Right lobe of liver (tissue), 6 donors: ENCODE data around the gene FAM174B. TPM values are rescaled to one million over a fixed set of nuclear protein-coding genes. Genes with fewer than 3 reads are reported as not detected.

Source experiments
- ATAC-seq, 4 donors: fragments of 200-7000 bp; cut with Tn5 transposase; one replicate each; pipeline ENCODE4 v1.9.1; 2020; ENCODE audit warnings: mild to moderate bottlenecking in 4 of 4, moderate library complexity in 4 of 4
- DNase-seq, 3 donors: peaks; one replicate each; pipeline ENCODE4 v3.0.0-alpha.2; 2020
- H3K27ac ChIP-seq, 3 donors: fragments of 200-600 bp; one replicate each; pipeline ENCODE4 v1.8.0; 2022
- H3K27me3 ChIP-seq, 2 donors: fragments of 200-600 bp; one replicate each; pipeline ENCODE4 v1.8.0; 2022
- H3K36me3 ChIP-seq, 4 donors: fragments of 200-600 bp; sonication (generic) in 1 of 4; one replicate each; pipeline versions ENCODE4 v1.5.1 to v1.8.0; 2017 to 2022; ENCODE audit warnings: control low read depth in 1 of 4
- H3K4me1 ChIP-seq, 4 donors: fragments of 200-600 bp; sonication (generic) in 1 of 4; one replicate each; pipeline versions ENCODE4 v1.5.1 to v1.8.0; 2017 to 2022; ENCODE audit warnings: control low read depth in 1 of 4
- H3K4me3 ChIP-seq, 3 donors: fragments of 200-600 bp; one replicate each; pipeline ENCODE4 v1.8.0; 2022
- H3K9me3 ChIP-seq, 4 donors: fragments of 200-600 bp; sonication (generic) in 1 of 4; one replicate each; pipeline versions ENCODE4 v1.5.1 to v1.8.0; 2017 to 2022; ENCODE audit warnings: control low read depth in 1 of 4
- POLR2A ChIP-seq: fragments of 450-650 bp; IDR thresholded peaks from one replicate; pipeline ENCODE4 v1.6.1; 2017; ENCODE audit warnings: antibody characterized with exemption, mild to moderate bottlenecking
- WGBS: methylation state at CpG from one replicate; pipeline ENCODE4 v1.1.6; 2018; ENCODE audit warnings: low coverage, low lambda C conversion rate; ENCODE audit not compliant: insufficient coverage; ENCODE audit errors: missing lambda C conversion rate; 5-methylcytosine and 5-hydroxymethylcytosine counted together
- intact Hi-C, 2 donors: fragments of 100-400 bp; cut with DNase I; formaldehyde crosslinking; loops; one replicate each; pipeline versions ENCODE4 v1.11.2 to v1.14.1; 2022
- total RNA-seq, 6 experiments: library from RNA; depleted of rRNA in 2 of 6; stranded (reverse); fragments of >200 nt in 2 of 6; fragmentation: NEBNext Ultra II Directional in 3 of 6; extraction: Animal tissue kit (Norgen Biotek cat#: 25700) in 3 of 6; gene quantifications; one replicate each; pipeline versions ENCODE4 v1.1.0 to v1.2.4, GENCODE V29; 2016 to 2023
- TF ChIP-seq, protein P1 (sequence below), 4 donors: fragments of 200-600 bp in 3 of 4; fragments of 450-650 bp in 1 of 4; IDR thresholded peaks; one replicate each; pipeline versions ENCODE4 v1.5.1 to v1.8.0; 2016 to 2022; ENCODE audit warnings: antibody characterized with exemption in 4 of 4, mild to moderate bottlenecking in 2 of 4
- donor health status: DM: no; HTN: yes; CAD: no.
- donor health status: DM: no; HTN: no; CAD: no.
- donor health status: DM: no; HTN: no; CAD: no.
- donor health status: DM: no; HTN: yes; CAD: no.
- donor health status: DM: no; HTN: yes; CAD: no.

FAM174B gene
- total RNA-seq, 6 experiments from 2014 or later: 2.0 to 11.9 (median 4.7) TPM

GRCh38 chr15:92612891-92613290 lies 42.7 kb downstream of the FAM174B start:
- Histone ChIP-seq H3K27me3 (no peaks in the 10 kb centered on the region), H3K4me1 (peaks cover 0 to 30% (median 16%) of the 10 kb centered on the region in 4 donors), H3K4me3 (no peak overlapping the region), H3K36me3 (no peaks in the 10 kb centered on the region), H3K9me3 (no peaks in the 10 kb centered on the region), H3K27ac (no peak overlapping the region)
- DNase-seq (no peak), ATAC-seq (no peak)
- no peak for TF ChIP-seq POLR2A
- TF ChIP-seq, protein P1, sequence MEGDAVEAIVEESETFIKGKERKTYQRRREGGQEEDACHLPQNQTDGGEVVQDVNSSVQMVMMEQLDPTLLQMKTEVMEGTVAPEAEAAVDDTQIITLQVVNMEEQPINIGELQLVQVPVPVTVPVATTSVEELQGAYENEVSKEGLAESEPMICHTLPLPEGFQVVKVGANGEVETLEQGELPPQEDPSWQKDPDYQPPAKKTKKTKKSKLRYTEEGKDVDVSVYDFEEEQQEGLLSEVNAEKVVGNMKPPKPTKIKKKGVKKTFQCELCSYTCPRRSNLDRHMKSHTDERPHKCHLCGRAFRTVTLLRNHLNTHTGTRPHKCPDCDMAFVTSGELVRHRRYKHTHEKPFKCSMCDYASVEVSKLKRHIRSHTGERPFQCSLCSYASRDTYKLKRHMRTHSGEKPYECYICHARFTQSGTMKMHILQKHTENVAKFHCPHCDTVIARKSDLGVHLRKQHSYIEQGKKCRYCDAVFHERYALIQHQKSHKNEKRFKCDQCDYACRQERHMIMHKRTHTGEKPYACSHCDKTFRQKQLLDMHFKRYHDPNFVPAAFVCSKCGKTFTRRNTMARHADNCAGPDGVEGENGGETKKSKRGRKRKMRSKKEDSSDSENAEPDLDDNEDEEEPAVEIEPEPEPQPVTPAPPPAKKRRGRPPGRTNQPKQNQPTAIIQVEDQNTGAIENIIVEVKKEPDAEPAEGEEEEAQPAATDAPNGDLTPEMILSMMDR (IDR thresholded peaks at IDR 0.05): no peak
- intact Hi-C loops: loop anchor here in 1 of 2 donors (10.0 kb wide), 1 partner anchor 52 kb away; no protein-coding TSS in a partner anchor
- 80% methylated on average over 1 of the region's 4 CpGs for WGBS

DNA sequence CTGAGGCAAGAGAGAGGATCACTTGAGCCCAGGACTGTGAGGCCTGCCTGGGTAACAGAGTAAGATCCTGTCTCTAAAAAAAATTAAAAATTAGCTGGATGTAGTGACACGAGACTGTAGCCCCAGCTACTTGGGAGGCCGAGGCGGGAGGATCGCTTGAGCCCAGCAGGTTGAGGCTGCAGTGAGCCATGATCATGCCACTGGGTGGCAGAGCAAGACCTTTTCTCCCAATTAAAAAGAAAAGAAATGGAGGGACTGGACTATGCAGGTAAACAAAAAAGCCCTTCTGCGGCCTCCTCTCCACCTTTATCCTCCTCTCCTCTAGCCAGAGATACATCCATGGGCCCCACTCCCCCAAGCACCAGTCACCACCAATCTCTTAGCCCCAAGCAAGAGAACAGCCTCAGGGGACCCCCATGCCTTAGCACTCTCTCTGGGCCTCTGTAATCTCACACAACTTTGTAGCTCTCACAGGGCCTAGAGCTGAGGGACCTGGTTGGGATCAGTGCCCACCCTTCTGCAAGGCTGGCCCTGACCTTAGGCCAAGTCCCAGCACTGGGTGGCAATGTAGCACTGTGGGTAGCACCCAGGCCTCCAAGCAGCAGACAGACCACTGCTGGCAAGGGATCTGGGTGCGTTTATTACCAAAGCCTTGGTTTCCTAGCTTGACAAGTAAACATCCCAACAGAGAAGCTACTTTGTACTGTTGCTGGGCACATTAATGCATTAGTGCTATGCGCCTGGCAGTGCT lies 43.4 kb downstream of the FAM174B start:
- no peaks in the 10 kb centered on the region for H3K27me3 ChIP-seq
- 44% methylated on average over 2 of the region's 7 CpGs for WGBS
- H3K4me3 ChIP-seq: no peak overlapping the region
- H3K9me3 ChIP-seq: no peaks in the 10 kb centered on the region
- intact Hi-C loops: loop anchor here in 1 of 2 donors (10.0 kb wide), 1 partner anchor 53 kb away; no protein-coding TSS in a partner anchor
- H3K27ac ChIP-seq: no peak overlapping the region
- no peaks in the 10 kb centered on the region for H3K36me3 ChIP-seq
- TF ChIP-seq POLR2A: no peak
- TF ChIP-seq, protein P1 (IDR thresholded peaks at IDR 0.05): peak in 2 of 4 donors; percentile 7 to 14
- peaks cover 0 to 27% (median 13%) of the 10 kb centered on the region in 4 donors for H3K4me1 ChIP-seq
- no peak for DNase-seq
- ATAC-seq: peak in 3 of 4 donors; percentile 4 to 24 (median 8)

- peaks cover 0 to 19% (median 8%) of the 10 kb centered on the region in 4 donors for H3K4me1 ChIP-seq
- no peak overlapping the region for H3K27ac ChIP-seq
- no peak for TF ChIP-seq POLR2A
- TF ChIP-seq, protein P1 (IDR thresholded peaks at IDR 0.05): no peak
- ATAC-seq: no peak
- no peak overlapping the region for H3K4me3 ChIP-seq
- DNase-seq: no peak
- intact Hi-C loops: loop anchor here in 1 of 2 donors (10.0 kb wide), 1 partner anchor 54 kb away; no protein-coding TSS in a partner anchor
- no peaks in the 10 kb centered on the region for H3K27me3 ChIP-seq
- H3K36me3 ChIP-seq: no peaks in the 10 kb centered on the region
- no peaks in the 10 kb centered on the region for H3K9me3 ChIP-seq
Measured at GRCh38 chr15:92611150-92611549, 44.4 kb downstream of the FAM174B start.

DNA sequence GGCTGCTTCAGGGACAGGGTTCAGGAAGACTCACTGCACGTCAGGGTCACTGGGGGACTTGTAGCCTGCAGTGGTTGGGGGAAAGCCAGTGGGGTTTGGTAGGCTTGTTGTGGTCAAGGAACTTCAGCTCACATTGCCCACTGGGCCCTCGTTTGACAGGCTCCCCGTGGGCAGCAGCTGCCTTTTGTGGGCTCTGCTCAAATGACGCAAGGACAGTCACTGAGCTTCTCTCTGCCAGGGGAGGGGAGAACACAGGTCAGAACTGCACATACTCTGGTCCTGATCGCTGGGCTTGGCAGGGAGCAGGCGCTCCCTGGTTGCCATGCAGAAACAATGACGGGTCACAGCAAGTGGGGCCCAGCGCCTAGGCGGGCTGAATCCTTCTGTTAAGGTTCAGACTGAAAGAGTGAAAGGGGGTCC lies 45.5 kb downstream of the FAM174B start:
- WGBS: 100% methylated on average over 4 of the region's 9 CpGs
- ATAC-seq: no peak
- H3K9me3 ChIP-seq: no peaks in the 10 kb centered on the region
- no peak overlapping the region for H3K27ac ChIP-seq
- no peaks in the 10 kb centered on the region for H3K27me3 ChIP-seq
- intact Hi-C loops: loop anchor here in 1 of 2 donors (10.0 kb wide), 1 partner anchor 55 kb away; no protein-coding TSS in a partner anchor
- no peak overlapping the region for H3K4me3 ChIP-seq
- no peaks in the 10 kb centered on the region for H3K36me3 ChIP-seq
- peaks cover 0 to 15% (median 7%) of the 10 kb centered on the region in 4 donors for H3K4me1 ChIP-seq
- no peak for TF ChIP-seq POLR2A
- TF ChIP-seq, protein P1 (IDR thresholded peaks at IDR 0.05): no peak
- no peak for DNase-seq
